GM03348 (cell line): Measurements from ENCODE around the gene IL26.

ENCODE experiments used
- DNase-seq: peaks from one replicate; pipeline ENCODE4 v3.0.0; 2012; ENCODE audit warnings: low spot score

Gene IL26

DNA sequence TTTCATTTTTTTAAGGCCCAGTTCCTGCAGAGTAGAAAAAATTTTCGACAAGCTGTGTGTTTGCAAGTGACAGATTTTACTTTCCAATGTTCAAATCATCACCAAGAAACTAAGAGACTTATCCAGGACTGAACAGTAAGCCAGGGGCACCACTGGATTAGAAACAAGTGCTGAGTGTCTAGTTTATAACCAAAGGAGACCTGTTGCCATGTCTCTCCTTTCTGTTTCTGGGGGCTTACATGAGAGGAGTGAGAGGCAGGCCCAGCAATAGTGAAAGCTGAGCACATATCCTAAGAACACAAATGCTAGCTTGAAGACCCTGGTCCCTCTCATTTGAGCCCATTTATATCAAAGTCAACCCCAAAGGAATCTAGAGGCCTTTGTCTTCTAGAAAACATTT lies 69.0 kb downstream of the IL26 start:
- DNase-seq: no peak

GRCh38 chr12:68154779-68155178 lies 70.8 kb downstream of the IL26 start:
- no peak for DNase-seq
